ENCODE data around the gene ITK. TPM values are rescaled to one million over a fixed set of nuclear protein-coding genes. Genes with fewer than 3 reads are reported as not detected.

Gene ITK
- total and polyA plus RNA-seq, 2 of the 8 experiments (the other 6 are each of a cell fraction or from before 2014, with no cell fraction given) = 0.05 TPM; not detected in 1

DNA sequence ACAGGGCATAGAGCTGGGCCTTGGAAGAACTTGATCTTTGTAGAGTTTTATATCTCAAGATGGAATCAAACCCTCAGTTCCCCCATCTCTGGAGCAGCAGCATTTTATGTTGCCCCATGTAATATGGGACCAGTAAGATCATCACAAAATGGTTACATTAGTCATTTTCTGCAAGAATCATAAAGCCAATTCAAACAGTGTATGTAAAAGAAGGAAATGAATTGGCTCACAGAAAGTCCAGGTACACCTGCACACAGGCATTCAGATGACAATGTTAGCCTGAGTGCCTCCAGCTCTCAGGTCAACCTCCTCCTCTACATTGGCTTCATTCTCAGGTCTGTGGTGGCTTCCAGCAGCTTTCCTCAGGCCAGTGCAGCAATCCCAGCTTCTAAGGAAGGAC lies 120.4 kb downstream of the ITK start (continued):
- TF ChIP-seq, protein P1, sequence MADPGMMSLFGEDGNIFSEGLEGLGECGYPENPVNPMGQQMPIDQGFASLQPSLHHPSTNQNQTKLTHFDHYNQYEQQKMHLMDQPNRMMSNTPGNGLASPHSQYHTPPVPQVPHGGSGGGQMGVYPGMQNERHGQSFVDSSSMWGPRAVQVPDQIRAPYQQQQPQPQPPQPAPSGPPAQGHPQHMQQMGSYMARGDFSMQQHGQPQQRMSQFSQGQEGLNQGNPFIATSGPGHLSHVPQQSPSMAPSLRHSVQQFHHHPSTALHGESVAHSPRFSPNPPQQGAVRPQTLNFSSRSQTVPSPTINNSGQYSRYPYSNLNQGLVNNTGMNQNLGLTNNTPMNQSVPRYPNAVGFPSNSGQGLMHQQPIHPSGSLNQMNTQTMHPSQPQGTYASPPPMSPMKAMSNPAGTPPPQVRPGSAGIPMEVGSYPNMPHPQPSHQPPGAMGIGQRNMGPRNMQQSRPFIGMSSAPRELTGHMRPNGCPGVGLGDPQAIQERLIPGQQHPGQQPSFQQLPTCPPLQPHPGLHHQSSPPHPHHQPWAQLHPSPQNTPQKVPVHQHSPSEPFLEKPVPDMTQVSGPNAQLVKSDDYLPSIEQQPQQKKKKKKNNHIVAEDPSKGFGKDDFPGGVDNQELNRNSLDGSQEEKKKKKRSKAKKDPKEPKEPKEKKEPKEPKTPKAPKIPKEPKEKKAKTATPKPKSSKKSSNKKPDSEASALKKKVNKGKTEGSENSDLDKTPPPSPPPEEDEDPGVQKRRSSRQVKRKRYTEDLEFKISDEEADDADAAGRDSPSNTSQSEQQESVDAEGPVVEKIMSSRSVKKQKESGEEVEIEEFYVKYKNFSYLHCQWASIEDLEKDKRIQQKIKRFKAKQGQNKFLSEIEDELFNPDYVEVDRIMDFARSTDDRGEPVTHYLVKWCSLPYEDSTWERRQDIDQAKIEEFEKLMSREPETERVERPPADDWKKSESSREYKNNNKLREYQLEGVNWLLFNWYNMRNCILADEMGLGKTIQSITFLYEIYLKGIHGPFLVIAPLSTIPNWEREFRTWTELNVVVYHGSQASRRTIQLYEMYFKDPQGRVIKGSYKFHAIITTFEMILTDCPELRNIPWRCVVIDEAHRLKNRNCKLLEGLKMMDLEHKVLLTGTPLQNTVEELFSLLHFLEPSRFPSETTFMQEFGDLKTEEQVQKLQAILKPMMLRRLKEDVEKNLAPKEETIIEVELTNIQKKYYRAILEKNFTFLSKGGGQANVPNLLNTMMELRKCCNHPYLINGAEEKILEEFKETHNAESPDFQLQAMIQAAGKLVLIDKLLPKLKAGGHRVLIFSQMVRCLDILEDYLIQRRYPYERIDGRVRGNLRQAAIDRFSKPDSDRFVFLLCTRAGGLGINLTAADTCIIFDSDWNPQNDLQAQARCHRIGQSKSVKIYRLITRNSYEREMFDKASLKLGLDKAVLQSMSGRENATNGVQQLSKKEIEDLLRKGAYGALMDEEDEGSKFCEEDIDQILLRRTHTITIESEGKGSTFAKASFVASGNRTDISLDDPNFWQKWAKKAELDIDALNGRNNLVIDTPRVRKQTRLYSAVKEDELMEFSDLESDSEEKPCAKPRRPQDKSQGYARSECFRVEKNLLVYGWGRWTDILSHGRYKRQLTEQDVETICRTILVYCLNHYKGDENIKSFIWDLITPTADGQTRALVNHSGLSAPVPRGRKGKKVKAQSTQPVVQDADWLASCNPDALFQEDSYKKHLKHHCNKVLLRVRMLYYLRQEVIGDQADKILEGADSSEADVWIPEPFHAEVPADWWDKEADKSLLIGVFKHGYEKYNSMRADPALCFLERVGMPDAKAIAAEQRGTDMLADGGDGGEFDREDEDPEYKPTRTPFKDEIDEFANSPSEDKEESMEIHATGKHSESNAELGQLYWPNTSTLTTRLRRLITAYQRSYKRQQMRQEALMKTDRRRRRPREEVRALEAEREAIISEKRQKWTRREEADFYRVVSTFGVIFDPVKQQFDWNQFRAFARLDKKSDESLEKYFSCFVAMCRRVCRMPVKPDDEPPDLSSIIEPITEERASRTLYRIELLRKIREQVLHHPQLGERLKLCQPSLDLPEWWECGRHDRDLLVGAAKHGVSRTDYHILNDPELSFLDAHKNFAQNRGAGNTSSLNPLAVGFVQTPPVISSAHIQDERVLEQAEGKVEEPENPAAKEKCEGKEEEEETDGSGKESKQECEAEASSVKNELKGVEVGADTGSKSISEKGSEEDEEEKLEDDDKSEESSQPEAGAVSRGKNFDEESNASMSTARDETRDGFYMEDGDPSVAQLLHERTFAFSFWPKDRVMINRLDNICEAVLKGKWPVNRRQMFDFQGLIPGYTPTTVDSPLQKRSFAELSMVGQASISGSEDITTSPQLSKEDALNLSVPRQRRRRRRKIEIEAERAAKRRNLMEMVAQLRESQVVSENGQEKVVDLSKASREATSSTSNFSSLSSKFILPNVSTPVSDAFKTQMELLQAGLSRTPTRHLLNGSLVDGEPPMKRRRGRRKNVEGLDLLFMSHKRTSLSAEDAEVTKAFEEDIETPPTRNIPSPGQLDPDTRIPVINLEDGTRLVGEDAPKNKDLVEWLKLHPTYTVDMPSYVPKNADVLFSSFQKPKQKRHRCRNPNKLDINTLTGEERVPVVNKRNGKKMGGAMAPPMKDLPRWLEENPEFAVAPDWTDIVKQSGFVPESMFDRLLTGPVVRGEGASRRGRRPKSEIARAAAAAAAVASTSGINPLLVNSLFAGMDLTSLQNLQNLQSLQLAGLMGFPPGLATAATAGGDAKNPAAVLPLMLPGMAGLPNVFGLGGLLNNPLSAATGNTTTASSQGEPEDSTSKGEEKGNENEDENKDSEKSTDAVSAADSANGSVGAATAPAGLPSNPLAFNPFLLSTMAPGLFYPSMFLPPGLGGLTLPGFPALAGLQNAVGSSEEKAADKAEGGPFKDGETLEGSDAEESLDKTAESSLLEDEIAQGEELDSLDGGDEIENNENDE (IDR thresholded peaks at IDR 0.05; ENCODE audit: insufficient replicate concordance, low read length) = no peak
- TF ChIP-seq CBX8 (IDR thresholded peaks at IDR 0.05; ENCODE audit: borderline replicate concordance, low read depth, low read length) (no peak), BCL11A (IDR thresholded peaks at IDR 0.05; ENCODE audit: low read depth in 2 of 2, low read length in 2 of 2) (no peak), BRCA1 (IDR thresholded peaks at IDR 0.05; ENCODE audit: low read depth, low read length) (no peak), SP4 (IDR thresholded peaks at IDR 0.05; ENCODE audit: low read length) (no peak)

All from H1 (cell line).